Kidney epithelial cell (primary cell): ENCODE measurements around the gene OR6C74. TPM values are rescaled to one million over a fixed set of nuclear protein-coding genes. Genes with fewer than 3 reads are reported as not detected.

Experiments
- DNase-seq: peaks from one replicate; pipeline ENCODE4 v3.0.0-alpha.2; 2010; ENCODE audit warnings: low read depth
- H3K27me3 ChIP-seq: 2 replicates; pipeline ENCODE4 v1.6.0; 2011; ENCODE audit warnings: low read length; ENCODE audit not compliant: control insufficient read depth, insufficient read depth
- H3K36me3 ChIP-seq: 2 replicates; pipeline ENCODE4 v1.5.1; 2011; ENCODE audit warnings: low read length; ENCODE audit not compliant: control insufficient read depth, insufficient read depth
- H3K4me3 ChIP-seq: 2 replicates; pipeline ENCODE4 v1.5.1; 2011; ENCODE audit warnings: low read depth, mild to moderate bottlenecking, control low read depth, low read length
- total RNA-seq: library from RNA; depleted of rRNA; stranded (reverse); fragments of >200 nt; gene quantifications from 2 replicates; pipeline ENCODE4 v1.2.3, GENCODE V29; 2015
- TF ChIP-seq, protein P1 (sequence below): IDR thresholded peaks from 2 replicates; pipeline ENCODE4 v1.5.1; 2011; ENCODE audit warnings: mild to moderate bottlenecking, moderate library complexity, low read length, control low read depth, inconsistent platforms; ENCODE audit not compliant: insufficient read depth, poor library complexity, severe bottlenecking

Gene OR6C74
- total RNA-seq, 1 donor from 2014 or later: not detected

DNA sequence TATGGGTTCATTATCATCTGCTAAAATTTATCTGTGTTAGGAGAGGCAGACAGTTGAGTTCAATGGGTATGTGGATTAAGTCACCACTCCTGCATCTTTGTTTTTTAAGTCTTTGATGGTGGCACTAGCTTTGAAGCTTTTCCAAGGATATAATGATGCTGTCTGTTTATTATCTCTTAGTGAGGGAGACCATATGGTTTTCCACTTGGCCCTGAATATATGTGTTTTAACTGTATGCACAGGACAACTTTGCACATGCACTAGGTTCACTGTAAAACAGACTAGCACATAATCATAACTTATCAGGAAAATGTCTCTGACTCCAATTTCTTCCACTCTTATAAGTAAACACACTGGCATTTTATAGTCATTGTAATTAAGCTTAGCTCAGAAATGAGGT, 8.9 kb downstream of the OR6C74 start:
- Histone ChIP-seq H3K4me3 (no peak overlapping the region), H3K36me3 (no peaks in the 10 kb centered on the region), H3K27me3 (no peaks in the 10 kb centered on the region)
- DNase-seq: no peak
- TF ChIP-seq, protein P1, sequence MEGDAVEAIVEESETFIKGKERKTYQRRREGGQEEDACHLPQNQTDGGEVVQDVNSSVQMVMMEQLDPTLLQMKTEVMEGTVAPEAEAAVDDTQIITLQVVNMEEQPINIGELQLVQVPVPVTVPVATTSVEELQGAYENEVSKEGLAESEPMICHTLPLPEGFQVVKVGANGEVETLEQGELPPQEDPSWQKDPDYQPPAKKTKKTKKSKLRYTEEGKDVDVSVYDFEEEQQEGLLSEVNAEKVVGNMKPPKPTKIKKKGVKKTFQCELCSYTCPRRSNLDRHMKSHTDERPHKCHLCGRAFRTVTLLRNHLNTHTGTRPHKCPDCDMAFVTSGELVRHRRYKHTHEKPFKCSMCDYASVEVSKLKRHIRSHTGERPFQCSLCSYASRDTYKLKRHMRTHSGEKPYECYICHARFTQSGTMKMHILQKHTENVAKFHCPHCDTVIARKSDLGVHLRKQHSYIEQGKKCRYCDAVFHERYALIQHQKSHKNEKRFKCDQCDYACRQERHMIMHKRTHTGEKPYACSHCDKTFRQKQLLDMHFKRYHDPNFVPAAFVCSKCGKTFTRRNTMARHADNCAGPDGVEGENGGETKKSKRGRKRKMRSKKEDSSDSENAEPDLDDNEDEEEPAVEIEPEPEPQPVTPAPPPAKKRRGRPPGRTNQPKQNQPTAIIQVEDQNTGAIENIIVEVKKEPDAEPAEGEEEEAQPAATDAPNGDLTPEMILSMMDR: no peak

DNA sequence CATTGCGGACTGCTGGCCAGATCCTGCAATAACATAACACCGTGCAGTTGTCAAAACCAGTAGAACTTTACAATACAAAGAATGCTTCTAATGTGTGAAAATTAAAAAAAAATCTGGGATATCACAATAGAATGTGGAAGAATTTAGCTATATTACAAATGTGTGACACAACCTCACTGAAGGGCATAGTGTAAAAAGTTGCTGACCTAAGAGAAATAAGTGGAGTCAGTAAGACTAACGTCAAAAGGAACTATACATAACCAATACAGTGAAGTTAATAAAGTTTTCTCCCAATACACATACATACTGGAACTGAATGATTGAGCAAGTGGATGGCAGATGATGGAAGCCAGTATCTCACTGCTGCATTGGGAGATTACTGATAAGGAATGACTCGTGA, 12.4 kb downstream of the OR6C74 start:
- H3K36me3 ChIP-seq: no peaks in the 10 kb centered on the region

DNA sequence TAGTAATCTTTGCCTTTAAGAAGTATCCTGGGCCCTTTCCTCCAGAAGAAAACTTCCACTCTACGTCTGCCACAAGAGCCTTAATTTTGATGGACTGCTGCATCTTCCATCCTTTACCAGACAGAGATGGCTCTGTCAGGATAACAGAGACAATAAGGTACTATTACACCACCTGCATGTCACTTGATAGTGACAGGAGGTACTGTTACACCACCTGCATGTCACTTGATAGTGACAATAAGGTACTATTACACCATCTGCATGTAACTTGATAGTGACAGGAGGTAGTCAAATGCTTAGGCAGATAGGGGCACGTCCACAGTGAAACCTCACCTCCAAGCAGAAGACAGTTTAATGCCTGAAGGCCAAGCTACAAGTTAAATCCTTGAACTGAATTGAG, 13.9 kb downstream of the OR6C74 start:
- TF ChIP-seq, protein P1: no peak
- Histone ChIP-seq H3K4me3 (no peak overlapping the region), H3K36me3 (no peaks in the 10 kb centered on the region), H3K27me3 (no peaks in the 10 kb centered on the region)
- no peak for DNase-seq

More for the DNA sequence above, 12.4 kb downstream of the OR6C74 start:
- no peak for DNase-seq
- H3K27me3 ChIP-seq: no peaks in the 10 kb centered on the region
- TF ChIP-seq, protein P1: no peak
- H3K4me3 ChIP-seq: no peak overlapping the region

DNA sequence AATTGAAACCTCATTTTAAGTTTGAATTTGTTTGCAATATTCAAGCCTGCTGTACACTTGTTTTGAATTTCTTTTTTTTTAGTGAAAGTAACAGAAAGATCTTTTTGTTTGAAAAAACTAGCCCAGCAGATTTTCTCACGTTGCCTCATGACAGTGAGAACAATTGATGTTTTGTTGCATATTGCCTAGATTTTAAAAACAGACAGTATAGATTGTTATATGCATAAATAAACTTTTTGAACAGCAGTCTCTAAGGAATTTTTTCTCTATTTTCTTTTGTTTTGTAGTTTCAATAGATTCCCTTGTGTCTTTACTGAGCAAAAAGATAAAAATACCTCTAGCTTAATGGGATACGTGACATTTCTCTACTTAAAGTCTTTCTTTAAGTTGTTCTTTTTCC, 36.6 kb downstream of the OR6C74 start:
- no peak for DNase-seq
- Histone ChIP-seq H3K4me3 (no peak overlapping the region), H3K27me3 (no peaks in the 10 kb centered on the region), H3K36me3 (no peaks in the 10 kb centered on the region)
- TF ChIP-seq, protein P1: no peak

DNA sequence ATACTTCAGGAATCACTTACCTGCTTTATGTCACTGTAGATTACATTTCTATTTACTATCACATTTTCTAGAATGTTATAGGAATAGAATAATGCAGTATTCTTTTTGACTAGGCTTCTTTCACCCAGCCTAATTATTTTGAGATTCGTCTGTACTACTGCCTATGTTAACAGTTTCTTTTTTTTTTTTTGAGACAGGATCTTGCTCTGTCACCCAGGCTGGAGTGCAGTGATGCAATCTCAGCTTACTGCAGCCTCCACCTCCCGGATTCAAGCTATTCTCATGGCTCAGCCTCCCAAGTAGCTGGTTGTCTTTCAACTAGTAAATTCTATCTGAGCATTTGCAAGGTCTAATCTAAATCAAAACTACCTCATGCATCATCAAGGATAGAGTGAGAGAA, 45.6 kb downstream of the OR6C74 start:
- TF ChIP-seq, protein P1: no peak
- no peak for DNase-seq
- no peak overlapping the region for H3K4me3 ChIP-seq
- no peaks in the 10 kb centered on the region for H3K36me3 ChIP-seq
- no peaks in the 10 kb centered on the region for H3K27me3 ChIP-seq

Other genes starting within 250 kb of the OR6C74 start
- not detected in 2 replicates for gene NEUROD4, start 224.6 kb upstream of the OR6C74 start, total RNA-seq
- not detected in 2 replicates for gene OR9K2, start 118.2 kb upstream of the OR6C74 start, total RNA-seq
- gene OR10A7, start 23.6 kb upstream of the OR6C74 start, total RNA-seq: not detected in 2 replicates
- not detected in 2 replicates for gene OR6C6, start 52.0 kb downstream of the OR6C74 start, total RNA-seq
- not detected in 2 replicates for gene OR6C1, start 69.7 kb downstream of the OR6C74 start, total RNA-seq
- gene OR6C3, start 86.1 kb downstream of the OR6C74 start, total RNA-seq: not detected in 2 replicates
- not detected in 2 replicates for gene OR6C75, start 118.4 kb downstream of the OR6C74 start, total RNA-seq
- not detected in 2 replicates for gene OR6C65, start 155.9 kb downstream of the OR6C74 start, total RNA-seq
- gene OR6C76, start 181.6 kb downstream of the OR6C74 start, total RNA-seq: not detected in 2 replicates
- not detected in 2 replicates for gene OR6C2, start 199.5 kb downstream of the OR6C74 start, total RNA-seq
- not detected in 2 replicates for gene OR6C70, start 225.5 kb downstream of the OR6C74 start, total RNA-seq
- not detected in 2 replicates for gene OR6C68, start 247.8 kb downstream of the OR6C74 start, total RNA-seq